HT-29 (cell line): ENCODE results near the gene CA10. TPM values are rescaled to one million over a fixed set of nuclear protein-coding genes. Genes with fewer than 3 reads are reported as not detected.

Experiments used
- DNase-seq: peaks from one replicate; pipeline ENCODE4 v3.0.0-alpha.2; 2015; ENCODE audit warnings: low spot score
- total RNA-seq: library from RNA; depleted of rRNA; stranded (reverse); fragments of >200 nt; shearing (Covaris generic); gene quantifications from 2 replicates; pipeline ENCODE4 v1.2.3, GENCODE V29; 2014

The CA10 gene
- total RNA-seq, 1 experiment from 2014 or later, result not detected

- DNase-seq, result no peak
These were observed 389.3 kb downstream of the CA10 start for GRCh38 chr17:51769231-51769630.

- no peak for DNase-seq
These were observed 389.8 kb downstream of the CA10 start for GRCh38 chr17:51768706-51769105.

- DNase-seq, result no peak
These were observed 391.2 kb downstream of the CA10 start for GRCh38 chr17:51767287-51767686.

- DNase-seq, result no peak
These were observed 393.0 kb downstream of the CA10 start for GRCh38 chr17:51765282-51766135.

- peak; percentile 79 for DNase-seq
These were observed 394.0 kb downstream of the CA10 start for GRCh38 chr17:51764387-51764971.

- no peak for DNase-seq
These were observed 395.5 kb downstream of the CA10 start for GRCh38 chr17:51763058-51763457.

GRCh38 chr17:51761105-51761504 is 397.4 kb downstream of the CA10 start:
- no peak for DNase-seq

- no peak for DNase-seq
These were observed 399.3 kb downstream of the CA10 start for GRCh38 chr17:51759260-51759659.

- DNase-seq, result no peak
These were observed 407.4 kb downstream of the CA10 start for GRCh38 chr17:51751072-51751471.

GRCh38 chr17:51748749-51749604 is 409.5 kb downstream of the CA10 start:
- no peak for DNase-seq

- no peak for DNase-seq
These were observed 412.1 kb downstream of the CA10 start for GRCh38 chr17:51746421-51746820.

- no peak for DNase-seq
These were observed 412.5 kb downstream of the CA10 start for GRCh38 chr17:51745993-51746392.

- DNase-seq, result no peak
These were observed 415.0 kb downstream of the CA10 start for GRCh38 chr17:51743477-51743876.

- no peak for DNase-seq
These were observed 415.9 kb downstream of the CA10 start for GRCh38 chr17:51742571-51742970.

GRCh38 chr17:51741458-51741857 is 417.1 kb downstream of the CA10 start:
- DNase-seq, result no peak

GRCh38 chr17:51740531-51740930 is 418.0 kb downstream of the CA10 start:
- DNase-seq, result no peak

- DNase-seq, result no peak
These were observed 419.1 kb downstream of the CA10 start for GRCh38 chr17:51739245-51739886.

- no peak for DNase-seq
These were observed 422.2 kb downstream of the CA10 start for GRCh38 chr17:51736356-51736755.

- no peak for DNase-seq
These were observed 423.5 kb downstream of the CA10 start for GRCh38 chr17:51734976-51735375.

- peak; percentile 15 for DNase-seq
These were observed 424.1 kb downstream of the CA10 start for GRCh38 chr17:51734462-51734861.

GRCh38 chr17:51733166-51733565 is 425.3 kb downstream of the CA10 start:
- DNase-seq, result no peak
